Cardiac muscle cell (in vitro differentiated cells and primary cell): Measurements from ENCODE around the gene ZCCHC10. TPM values are rescaled to one million over a fixed set of nuclear protein-coding genes. Genes with fewer than 3 reads are reported as not detected.

Experiments
- DNase-seq, 2 donors: peaks; one replicate each; pipeline versions ENCODE4 v3.0.0 to v3.0.0-alpha.2; 2010 to 2017; ENCODE audit warnings: low read depth in 1 of 2, low spot score in 1 of 2
- H3K27ac ChIP-seq: fragments of 200-600 bp; sonication (generic); 2 replicates; pipeline ENCODE4 v1.5.1; 2016
- H3K27me3 ChIP-seq: fragments of 200-600 bp; sonication (generic); 2 replicates; pipeline ENCODE4 v1.6.0; 2016; ENCODE audit warnings: control low read depth
- H3K36me3 ChIP-seq: fragments of 200-600 bp; sonication (generic); 2 replicates; pipeline ENCODE4 v1.5.1; 2016; ENCODE audit warnings: control low read depth
- H3K4me1 ChIP-seq: fragments of 200-600 bp; sonication (generic); 2 replicates; pipeline ENCODE4 v1.8.1; 2017; ENCODE audit warnings: low read depth, mild to moderate bottlenecking, mixed run types
- H3K4me3 ChIP-seq: fragments of 200-600 bp; sonication (generic); 2 replicates; pipeline ENCODE4 v1.5.1; 2016; ENCODE audit warnings: mild to moderate bottlenecking
- H3K9me3 ChIP-seq: fragments of 200-600 bp; sonication (generic); 2 replicates; pipeline ENCODE4 v1.5.1; 2017; ENCODE audit warnings: low read depth, mild to moderate bottlenecking, control low read depth
- CTCF ChIP-seq: IDR thresholded peaks from 2 replicates; pipeline ENCODE4 v1.5.1; 2012; ENCODE audit warnings: low read depth, mild to moderate bottlenecking, low read length
- polyA plus RNA-seq: library from polyadenylated mRNA; unstranded; fragments of >200 nt; fragmentation: Nextera tagmentation; extraction: Ambion mirVana; gene quantifications from 2 replicates; pipeline ENCODE4 v1.2.1, GENCODE V29; 2016
- total RNA-seq: library from RNA; depleted of rRNA; stranded (reverse); fragments of >200 nt; gene quantifications from 2 replicates; pipeline ENCODE4 v1.2.3, GENCODE V29; 2016

ZCCHC10 gene
- total and polyA plus RNA-seq, 2 experiments from 2014 or later, result 7.8 to 34.8 TPM

DNA sequence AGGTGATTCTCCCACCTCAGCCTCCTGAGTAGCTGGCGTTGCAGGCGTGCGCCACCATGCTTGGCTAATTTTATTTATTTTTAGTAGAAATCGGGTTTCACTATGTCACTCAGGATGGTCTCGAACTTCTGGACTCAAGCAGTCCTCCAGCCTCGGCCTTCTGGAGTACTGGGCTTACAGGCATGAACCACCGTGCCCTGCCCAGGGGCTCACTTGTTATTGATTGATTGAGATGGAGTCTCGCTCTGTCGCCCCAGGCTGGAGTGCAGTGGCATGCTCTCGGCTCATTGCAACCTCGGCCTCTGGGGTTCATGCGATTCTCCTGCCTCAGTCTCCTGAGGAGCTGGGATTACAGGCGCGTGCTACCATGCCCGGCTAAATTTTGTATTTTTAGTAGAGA is 27.1 kb upstream of the ZCCHC10 start:
- no peak for TF ChIP-seq CTCF
- Histone ChIP-seq H3K27ac (no peak overlapping the region), H3K9me3 (no peaks in the 10 kb centered on the region), H3K36me3 (no peaks in the 10 kb centered on the region), H3K4me3 (peak overlapping the region; percentile 84), H3K4me1 (peaks cover 25% of the 10 kb centered on the region), H3K27me3 (no peaks in the 10 kb centered on the region)
- no peak for DNase-seq

- no peaks in the 10 kb centered on the region for H3K36me3 ChIP-seq
- peak overlapping the region; percentile 84 for H3K4me3 ChIP-seq
- peak; percentile 50 to 69 for DNase-seq
- H3K27ac ChIP-seq, result peak overlapping the region; percentile 100
- no peaks in the 10 kb centered on the region for H3K27me3 ChIP-seq
- H3K4me1 ChIP-seq, result peaks cover 25% of the 10 kb centered on the region
- TF ChIP-seq CTCF, result no peak
- H3K9me3 ChIP-seq, result no peaks in the 10 kb centered on the region
These were observed 26.2 kb upstream of the ZCCHC10 start for GRCh38 chr5:133052317-133053175.

DNA sequence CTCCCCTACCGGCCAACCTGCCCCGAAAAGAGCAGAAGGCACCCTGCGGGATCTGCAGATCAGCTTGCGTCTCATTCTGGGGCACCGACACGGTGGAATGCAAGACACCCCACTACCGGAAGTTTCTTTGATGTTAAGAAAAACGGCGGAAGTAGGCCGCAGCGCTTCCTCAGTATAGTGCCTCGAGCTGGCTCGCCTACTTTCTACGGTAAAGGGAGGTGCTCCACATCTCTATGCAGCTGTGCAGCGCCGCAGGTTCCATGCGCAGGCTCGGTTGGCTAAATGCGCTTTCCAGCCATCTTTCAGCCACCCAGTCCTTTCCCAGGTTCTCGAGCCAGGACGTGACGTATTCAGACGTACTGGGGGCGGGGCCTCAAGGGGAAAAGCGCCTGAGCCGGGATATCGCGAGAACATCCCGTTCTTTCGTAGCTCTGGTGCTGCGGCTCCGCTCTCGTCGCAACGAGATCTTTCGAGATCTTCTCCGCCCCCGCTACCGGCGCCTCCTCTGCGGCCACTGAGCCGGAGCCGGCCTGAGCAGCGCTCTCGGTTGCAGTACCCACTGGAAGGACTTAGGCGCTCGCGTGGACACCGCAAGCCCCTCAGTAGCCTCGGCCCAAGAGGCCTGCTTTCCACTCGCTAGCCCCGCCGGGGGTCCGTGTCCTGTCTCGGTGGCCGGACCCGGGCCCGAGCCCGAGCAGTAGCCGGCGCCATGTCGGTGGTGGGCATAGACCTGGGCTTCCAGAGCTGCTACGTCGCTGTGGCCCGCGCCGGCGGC is 25.4 kb upstream of the ZCCHC10 start, which contains the start of gene HSPA4:
Gene HSPA4, plus strand, starts transcription at position 472 of the 775 bp plus-strand sequence. Its CDS starts 238 bp downstream, at position 710.
- no peaks in the 10 kb centered on the region for H3K27me3 ChIP-seq
- H3K4me1 ChIP-seq, result peaks cover 25% of the 10 kb centered on the region
- peak within 1 kb of the TSS; percentile 100 for H3K27ac ChIP-seq
- H3K9me3 ChIP-seq, result no peaks in the 10 kb centered on the region
- DNase-seq, result peak; percentile 99
- H3K36me3 ChIP-seq, result no peaks in the 10 kb centered on the region
- H3K4me3 ChIP-seq, result peak within 1 kb of the TSS; percentile 84
- TF ChIP-seq CTCF, result no peak

GRCh38 chr5:133051061-133051541 is 24.8 kb upstream of the ZCCHC10 start:
- H3K9me3 ChIP-seq, result no peaks in the 10 kb centered on the region
- TF ChIP-seq CTCF, result no peak
- no peak for DNase-seq
- peak overlapping the region; percentile 84 for H3K4me3 ChIP-seq
- no peaks in the 10 kb centered on the region for H3K27me3 ChIP-seq
- peak overlapping the region; percentile 100 for H3K27ac ChIP-seq
- peaks cover 25% of the 10 kb centered on the region for H3K4me1 ChIP-seq
- H3K36me3 ChIP-seq, result no peaks in the 10 kb centered on the region

GRCh38 chr5:133050521-133050920 is 24.2 kb upstream of the ZCCHC10 start:
- Histone ChIP-seq H3K27ac (peak overlapping the region; percentile 100), H3K36me3 (no peaks in the 10 kb centered on the region), H3K9me3 (no peaks in the 10 kb centered on the region), H3K4me1 (peaks cover 25% of the 10 kb centered on the region), H3K27me3 (no peaks in the 10 kb centered on the region), H3K4me3 (peak overlapping the region; percentile 84)
- no peak for DNase-seq
- TF ChIP-seq CTCF, result no peak
